ENCODE data around the gene TMEM165. TPM values are rescaled to one million over a fixed set of nuclear protein-coding genes. Genes with fewer than 3 reads are reported as not detected.

The TMEM165 gene
- total RNA-seq, 1 donor from 2014 or later, result 56.4 TPM

DNA sequence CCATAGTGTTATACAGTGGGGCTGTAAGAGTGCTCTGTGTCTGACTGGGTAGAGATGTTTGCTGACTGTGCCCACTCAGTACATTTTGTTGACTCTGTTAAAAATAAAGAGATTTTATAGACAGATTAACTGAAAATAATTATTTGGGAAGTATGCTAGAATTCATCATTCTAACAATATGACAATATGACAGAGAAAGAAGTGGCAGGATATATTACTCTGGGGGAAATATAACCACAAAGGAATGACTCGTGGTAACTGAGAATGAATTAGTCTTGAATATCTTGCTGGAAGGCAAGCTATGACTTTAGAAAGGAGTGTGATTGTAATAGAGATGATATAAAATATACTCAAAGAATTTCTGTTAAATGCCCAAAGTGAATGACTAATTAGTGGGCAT is 46.8 kb downstream of the TMEM165 start:
- no peak for DNase-seq (ENCODE audit: low spot score)
- intact Hi-C loops (cut with DNase I), result no loop called here

GRCh38 chr4:55444827-55445226 is 49.1 kb downstream of the TMEM165 start:
- no peak for DNase-seq (ENCODE audit: low spot score)
- intact Hi-C loops (cut with DNase I), result loop anchor here (5.0 kb wide), 1 partner anchor 107 kb away; no protein-coding TSS in a partner anchor

DNA sequence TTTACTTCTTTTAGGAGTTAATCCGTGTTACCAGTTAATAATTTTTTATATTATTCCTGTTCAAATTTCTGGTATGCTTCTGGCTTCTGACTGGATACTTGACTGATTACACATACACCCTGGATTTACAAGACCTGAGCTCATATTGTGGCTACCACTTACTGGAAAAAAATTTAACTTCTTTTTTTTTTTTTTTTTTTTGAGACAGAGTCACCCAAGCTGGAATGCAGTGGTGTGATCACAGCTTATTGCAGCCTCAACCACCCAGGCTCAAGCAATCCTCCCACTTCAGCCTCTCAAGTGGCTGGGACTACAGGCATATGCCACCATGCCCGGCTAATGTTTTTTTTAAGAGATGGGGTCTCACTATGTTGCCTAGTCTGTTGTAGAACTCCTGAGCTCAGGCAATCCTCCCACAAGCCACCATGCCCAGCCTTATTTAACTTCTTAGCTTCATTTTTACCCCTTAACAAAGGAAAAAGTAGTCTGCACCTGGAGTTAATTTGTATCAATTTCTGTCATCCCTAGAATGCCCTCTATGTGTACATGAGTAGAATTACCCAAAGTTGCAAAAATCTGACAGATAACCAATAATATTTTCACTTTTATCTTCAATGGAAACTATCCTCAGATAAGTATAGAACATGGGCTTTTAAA is 50.3 kb downstream of the TMEM165 start:
- DNase-seq (ENCODE audit: low spot score), result no peak
- intact Hi-C loops (cut with DNase I), result loop anchor here (5.0 kb wide), 1 partner anchor 106 kb away; no protein-coding TSS in a partner anchor

GRCh38 chr4:55446578-55446922 is 50.8 kb downstream of the TMEM165 start:
- intact Hi-C loops (cut with DNase I), result loop anchor here (5.0 kb wide), 1 partner anchor 106 kb away; no protein-coding TSS in a partner anchor
- no peak for DNase-seq (ENCODE audit: low spot score)

DNA sequence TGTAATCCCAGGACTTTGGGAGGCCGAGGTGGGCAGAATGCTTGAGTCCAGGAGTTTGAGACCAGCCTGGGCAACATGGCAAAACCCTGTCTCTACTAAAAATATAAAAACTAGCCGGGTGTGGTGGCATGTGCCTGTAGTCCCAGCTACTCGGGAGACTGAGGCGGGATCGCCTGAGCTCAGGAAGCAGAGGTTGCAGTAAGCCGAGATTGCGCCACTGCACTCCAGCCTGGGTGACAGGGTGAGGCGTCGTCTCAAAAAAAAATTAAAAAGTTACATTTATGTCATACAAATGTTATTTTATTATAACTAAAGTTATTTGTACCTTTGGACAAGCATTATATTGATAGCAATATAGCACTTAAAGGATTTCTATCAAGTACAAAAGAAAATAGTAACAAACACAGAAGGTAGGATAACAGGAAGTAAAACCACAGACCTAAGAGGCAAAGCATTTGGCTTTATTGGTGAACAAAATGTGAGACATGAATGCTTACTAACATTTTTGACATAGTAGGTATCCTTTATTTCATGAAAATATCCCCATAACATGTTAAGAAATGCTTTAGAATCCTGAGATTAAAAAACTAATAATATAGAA is 51.5 kb downstream of the TMEM165 start:
- intact Hi-C loops (cut with DNase I), result loop anchor here (5.0 kb wide), 1 partner anchor 105 kb away; no protein-coding TSS in a partner anchor
- DNase-seq (ENCODE audit: low spot score), result no peak

- no peak for DNase-seq (ENCODE audit: low spot score)
- intact Hi-C loops (cut with DNase I), result loop anchor here (5.0 kb wide), 1 partner anchor 104 kb away; no protein-coding TSS in a partner anchor
These were observed 52.1 kb downstream of the TMEM165 start for GRCh38 chr4:55447831-55448230.

DNA sequence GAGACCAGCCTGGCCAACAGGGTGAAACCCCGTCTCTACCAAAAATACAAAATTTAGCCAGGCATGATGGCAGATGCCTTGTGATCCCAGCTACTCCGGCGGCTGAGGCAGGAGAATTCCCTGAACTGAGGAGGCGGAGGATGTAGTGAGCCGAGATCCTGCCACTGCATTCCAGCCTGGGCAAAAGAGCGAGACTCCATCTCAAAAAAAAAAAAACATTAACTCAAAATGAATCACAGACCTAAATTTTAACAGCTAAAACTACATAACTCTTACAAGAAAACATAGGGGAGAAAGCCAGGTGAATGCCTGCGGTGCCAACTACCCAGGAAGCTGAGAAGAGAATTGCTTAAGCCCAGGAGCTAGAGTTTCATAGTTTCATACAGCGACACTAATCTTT is 54.8 kb downstream of the TMEM165 start:
- intact Hi-C loops (cut with DNase I), result no loop called here
- no peak for DNase-seq (ENCODE audit: low spot score)

GRCh38 chr4:55458164-55458563 is 62.4 kb downstream of the TMEM165 start:
- no peak for DNase-seq (ENCODE audit: low spot score)
- intact Hi-C loops (cut with DNase I), result no loop called here

DNA sequence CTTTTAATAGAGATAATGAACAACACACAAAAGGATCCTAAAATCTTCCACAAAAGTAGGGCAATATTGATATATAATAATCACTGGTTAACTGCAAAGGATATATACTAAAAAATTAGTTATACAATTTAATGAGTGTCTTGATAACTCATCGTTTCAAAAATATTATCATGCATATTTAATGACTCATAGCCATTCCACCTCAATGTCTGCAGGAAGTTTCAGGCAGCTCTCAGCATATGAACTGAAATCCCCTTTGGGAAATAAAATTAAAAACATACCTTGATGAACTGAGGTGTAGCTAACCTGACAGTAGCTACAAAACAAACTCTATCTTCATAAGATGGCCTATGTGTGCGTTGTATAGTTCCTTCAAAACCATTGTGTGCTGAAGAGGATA is 62.9 kb downstream of the TMEM165 start:
- no peak for DNase-seq (ENCODE audit: low spot score)
- intact Hi-C loops (cut with DNase I), result no loop called here

GRCh38 chr4:55466001-55466400 is 70.2 kb downstream of the TMEM165 start:
- intact Hi-C loops (cut with DNase I), result no loop called here
- DNase-seq (ENCODE audit: low spot score), result no peak

DNA sequence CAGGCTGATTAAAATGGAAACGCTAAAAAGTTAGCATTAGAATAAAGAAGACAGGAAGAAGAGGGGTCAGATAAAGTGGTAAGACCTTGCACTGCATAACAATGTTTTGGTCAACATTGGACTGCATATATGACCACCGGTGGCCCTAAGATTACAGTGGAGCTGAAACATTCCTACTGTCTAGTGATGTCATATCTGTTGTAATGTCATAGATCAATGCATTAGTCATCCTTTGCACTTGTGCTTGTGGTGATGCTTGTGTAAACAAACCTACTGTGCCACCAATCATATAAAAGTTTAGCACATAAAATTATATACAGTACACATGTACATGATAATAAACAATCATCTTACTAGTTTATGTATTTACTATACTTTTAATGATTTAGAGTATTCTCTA is 73.0 kb downstream of the TMEM165 start:
- intact Hi-C loops (cut with DNase I), result no loop called here
- no peak for DNase-seq (ENCODE audit: low spot score)

DNA sequence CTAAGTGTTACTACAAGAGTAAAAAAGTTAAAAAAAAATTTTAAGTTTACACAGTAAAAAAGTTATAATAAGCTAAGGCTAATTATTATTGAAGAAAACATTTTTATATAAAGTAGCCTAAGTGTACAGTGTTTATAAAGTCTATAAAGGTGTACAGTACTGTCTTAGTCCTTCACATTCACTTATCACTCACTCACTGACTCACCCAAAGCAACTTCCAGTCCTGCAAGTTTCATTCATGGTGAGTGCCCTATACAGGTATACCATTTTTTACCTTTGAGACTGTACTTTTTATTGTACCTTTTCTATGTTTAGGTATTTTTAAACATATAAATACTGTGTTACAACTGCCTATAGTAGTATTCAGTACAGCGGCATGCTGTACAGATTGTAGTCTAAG is 74.2 kb downstream of the TMEM165 start:
- DNase-seq (ENCODE audit: low spot score), result no peak
- intact Hi-C loops (cut with DNase I), result no loop called here

Other genes with a start within 250 kb of the TMEM165 start
- gene SRD5A3, start 49.7 kb upstream of the TMEM165 start, total RNA-seq, result 7.3 TPM
- gene CLOCK, start 151.0 kb downstream of the TMEM165 start, total RNA-seq, result 32.0 TPM
- gene PDCL2, start 196.3 kb downstream of the TMEM165 start, total RNA-seq, result not detected
- not detected for gene NMU, start 240.3 kb downstream of the TMEM165 start, total RNA-seq